BJ (cell line): ENCODE measurements around the gene AK5. TPM values are rescaled to one million over a fixed set of nuclear protein-coding genes. Genes with fewer than 3 reads are reported as not detected.

Source experiments
- CTCF ChIA-PET: fragments of 350-600 bp; formaldehyde crosslinking; extraction: SDS; loops from one replicate; lab custom pipeline; 2021; ENCODE audit warnings: antibody characterized with exemption, inconsistent platforms; lab: Yijun Ruan, JAX
- POLR2A ChIA-PET: fragments of 300-600 bp; sonication (Branson Sonifier 250); formaldehyde crosslinking; extraction: SDS; loops from one replicate; lab custom pipeline; 2021; ENCODE audit warnings: antibody characterized with exemption; lab: Charles Lee
- DNase-seq: peaks from one replicate; pipeline ENCODE4 v3.0.0-alpha.2; 2011; ENCODE audit warnings: low read depth
- H3K27me3 ChIP-seq: 2 replicates; pipeline ENCODE4 v1.6.0; 2011; ENCODE audit warnings: low read length; ENCODE audit not compliant: control insufficient read depth, insufficient read depth
- H3K36me3 ChIP-seq: 2 replicates; pipeline ENCODE4 v1.5.1; 2011; ENCODE audit warnings: low read length; ENCODE audit not compliant: control insufficient read depth, insufficient read depth
- H3K4me3 ChIP-seq: 2 replicates; pipeline ENCODE4 v1.5.1; 2011; ENCODE audit warnings: low read depth, mild to moderate bottlenecking, control low read depth, low read length
- polyA plus RNA-seq: library from polyadenylated mRNA; depleted of rRNA; stranded (reverse); fragments of >200 nt; gene quantifications from 2 replicates; pipeline ENCODE4 v1.2.3, GENCODE V29; 2011
- TF ChIP-seq, protein P1 (sequence below): IDR thresholded peaks from 2 replicates; pipeline ENCODE4 v1.5.1; 2011; ENCODE audit warnings: low read depth, mild to moderate bottlenecking, control low read depth, inconsistent platforms, low read length, moderate library complexity; ENCODE audit not compliant: insufficient read depth

Gene AK5
- polyA plus RNA-seq, 1 experiment: 7.8 TPM

DNA sequence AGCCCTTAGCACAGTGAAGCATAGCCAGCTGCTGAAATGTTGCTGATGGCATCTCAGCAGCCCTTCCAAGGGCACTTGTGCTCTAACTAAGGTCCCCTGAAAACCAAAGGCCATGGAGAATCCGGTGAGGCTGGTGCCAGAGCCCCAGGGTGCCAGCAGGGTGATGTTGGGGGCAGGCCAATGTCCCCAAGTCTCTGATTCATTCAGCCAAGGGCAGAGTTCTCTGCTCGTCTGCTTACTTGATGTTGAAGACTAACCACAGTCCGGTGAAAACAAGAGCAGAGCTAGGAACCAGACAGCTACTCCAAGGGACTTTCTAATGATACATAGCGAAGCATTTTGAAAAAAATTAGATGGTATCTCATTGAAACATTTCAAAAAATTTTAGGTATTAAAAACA is 250.8 kb downstream of the AK5 start:
- TF ChIP-seq, protein P1, sequence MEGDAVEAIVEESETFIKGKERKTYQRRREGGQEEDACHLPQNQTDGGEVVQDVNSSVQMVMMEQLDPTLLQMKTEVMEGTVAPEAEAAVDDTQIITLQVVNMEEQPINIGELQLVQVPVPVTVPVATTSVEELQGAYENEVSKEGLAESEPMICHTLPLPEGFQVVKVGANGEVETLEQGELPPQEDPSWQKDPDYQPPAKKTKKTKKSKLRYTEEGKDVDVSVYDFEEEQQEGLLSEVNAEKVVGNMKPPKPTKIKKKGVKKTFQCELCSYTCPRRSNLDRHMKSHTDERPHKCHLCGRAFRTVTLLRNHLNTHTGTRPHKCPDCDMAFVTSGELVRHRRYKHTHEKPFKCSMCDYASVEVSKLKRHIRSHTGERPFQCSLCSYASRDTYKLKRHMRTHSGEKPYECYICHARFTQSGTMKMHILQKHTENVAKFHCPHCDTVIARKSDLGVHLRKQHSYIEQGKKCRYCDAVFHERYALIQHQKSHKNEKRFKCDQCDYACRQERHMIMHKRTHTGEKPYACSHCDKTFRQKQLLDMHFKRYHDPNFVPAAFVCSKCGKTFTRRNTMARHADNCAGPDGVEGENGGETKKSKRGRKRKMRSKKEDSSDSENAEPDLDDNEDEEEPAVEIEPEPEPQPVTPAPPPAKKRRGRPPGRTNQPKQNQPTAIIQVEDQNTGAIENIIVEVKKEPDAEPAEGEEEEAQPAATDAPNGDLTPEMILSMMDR: no peak
- H3K4me3 ChIP-seq: no peak overlapping the region
- H3K27me3 ChIP-seq: no peaks in the 10 kb centered on the region
- CTCF ChIA-PET: interaction anchor here (0.6 to 2.6 kb wide), 10 partner anchors 9 to 386 kb away, joined by 3 to 14 read pairs (median 4); no protein-coding TSS in a partner anchor
- no peaks in the 10 kb centered on the region for H3K36me3 ChIP-seq
- DNase-seq: no peak
- POLR2A ChIA-PET: no interaction called here

DNA sequence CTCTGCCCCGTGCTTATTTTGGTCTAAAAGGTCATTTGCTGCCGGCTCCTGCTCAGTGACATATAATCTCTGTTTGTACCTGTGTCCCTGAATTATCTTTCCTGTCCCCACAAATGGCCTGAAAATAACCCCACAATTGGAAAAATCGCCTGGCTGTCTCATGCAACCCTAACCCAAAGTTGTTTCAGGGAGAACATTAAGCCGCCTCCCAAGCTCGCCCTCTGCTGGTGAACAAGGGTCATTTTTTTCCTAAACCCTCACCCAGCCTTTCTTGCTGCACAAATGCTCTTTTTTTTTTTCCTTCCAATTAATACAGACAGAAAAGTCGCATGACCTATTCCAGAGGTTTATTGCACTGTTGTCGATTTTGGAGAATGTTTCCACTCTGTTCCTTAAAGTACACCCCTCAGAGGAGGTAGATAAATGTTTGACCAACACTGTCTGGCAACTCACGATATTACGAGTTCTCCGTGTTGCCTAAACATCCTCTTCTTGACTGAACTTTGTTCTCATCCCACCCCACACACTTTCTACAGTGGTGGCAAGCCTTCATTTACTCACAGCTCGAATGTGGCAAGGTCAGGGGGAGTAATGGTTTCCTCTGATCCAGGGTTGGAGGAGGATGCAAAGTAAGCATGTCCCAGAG is 252.0 kb downstream of the AK5 start:
- H3K27me3 ChIP-seq: no peaks in the 10 kb centered on the region
- POLR2A ChIA-PET: interaction anchor here (0.6 kb wide), 2 partner anchors 205 to 387 kb away, joined by 3 to 17 read pairs; no protein-coding TSS in a partner anchor

DNA sequence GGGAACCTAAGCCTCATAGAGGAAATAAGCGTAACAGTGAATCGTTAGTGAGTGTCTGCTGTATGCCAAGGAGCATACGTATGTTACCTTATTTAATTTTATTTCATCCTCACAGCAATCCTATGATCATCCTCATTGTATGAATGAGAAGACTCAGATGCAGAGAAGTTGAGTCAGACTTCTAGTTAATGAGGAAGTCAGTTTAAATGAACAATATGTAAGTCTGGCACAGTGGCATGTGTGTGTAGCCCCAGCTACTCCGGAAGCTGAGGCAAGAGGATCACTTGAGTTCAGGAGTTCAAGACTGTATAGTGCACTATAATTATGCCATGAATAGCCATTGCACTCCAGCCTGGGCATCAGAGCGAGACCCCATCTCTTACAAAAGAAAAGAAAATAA is 252.6 kb downstream of the AK5 start:
- no peaks in the 10 kb centered on the region for H3K27me3 ChIP-seq
- no peaks in the 10 kb centered on the region for H3K36me3 ChIP-seq
- H3K4me3 ChIP-seq: no peak overlapping the region
- TF ChIP-seq, protein P1: no peak
- ChIA-PET CTCF (interaction anchor here (1.6 to 2.5 kb wide), 2 partner anchors 19 to 378 kb away, joined by 6 to 14 read pairs; no protein-coding TSS in a partner anchor), POLR2A (no interaction called here)
- DNase-seq: no peak

More for the DNA sequence above, 252.0 kb downstream of the AK5 start:
- CTCF ChIA-PET: interaction anchor here (0.6 to 2.6 kb wide), 21 partner anchors 10 to 1374 kb away, joined by 3 to 14 read pairs (median 4); partner anchors contain the start of gene PIGK
- TF ChIP-seq, protein P1: peak; percentile 85
- Histone ChIP-seq H3K4me3 (no peak overlapping the region), H3K36me3 (no peaks in the 10 kb centered on the region)
- DNase-seq: no peak

DNA sequence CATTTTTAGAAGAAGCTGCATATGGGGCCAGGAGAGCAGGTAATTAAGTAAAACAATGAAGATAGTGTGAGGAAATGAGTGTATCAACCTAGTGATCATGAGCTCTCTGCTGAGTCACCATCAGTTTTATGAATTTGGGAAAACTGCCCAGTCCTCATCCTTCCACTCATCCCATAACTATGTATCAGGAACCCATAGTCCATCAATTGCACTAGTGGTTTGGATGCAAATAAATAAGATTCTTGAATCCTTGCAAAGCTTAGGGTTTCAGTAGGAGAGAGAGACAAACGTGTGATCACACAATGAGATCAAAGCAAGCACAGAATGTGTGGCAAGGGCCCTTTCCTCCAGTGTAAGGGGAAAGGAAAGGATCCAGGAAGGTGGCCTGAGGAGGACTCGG is 255.0 kb downstream of the AK5 start:
- no peak overlapping the region for H3K4me3 ChIP-seq
- H3K36me3 ChIP-seq: no peaks in the 10 kb centered on the region
- ChIA-PET POLR2A (interaction anchor here (0.5 to 1.2 kb wide), 6 partner anchors 29 to 740 kb away, joined by 3 read pairs; partner anchors contain the start of gene NEXN), CTCF (interaction anchor here (0.6 to 2.0 kb wide), 9 partner anchors 9 to 468 kb away, joined by 3 to 7 read pairs (median 3); partner anchors contain the start of genes DNAJB4 and PIGK)
- DNase-seq: peak; percentile 86
- TF ChIP-seq, protein P1: no peak
- H3K27me3 ChIP-seq: no peaks in the 10 kb centered on the region

DNA sequence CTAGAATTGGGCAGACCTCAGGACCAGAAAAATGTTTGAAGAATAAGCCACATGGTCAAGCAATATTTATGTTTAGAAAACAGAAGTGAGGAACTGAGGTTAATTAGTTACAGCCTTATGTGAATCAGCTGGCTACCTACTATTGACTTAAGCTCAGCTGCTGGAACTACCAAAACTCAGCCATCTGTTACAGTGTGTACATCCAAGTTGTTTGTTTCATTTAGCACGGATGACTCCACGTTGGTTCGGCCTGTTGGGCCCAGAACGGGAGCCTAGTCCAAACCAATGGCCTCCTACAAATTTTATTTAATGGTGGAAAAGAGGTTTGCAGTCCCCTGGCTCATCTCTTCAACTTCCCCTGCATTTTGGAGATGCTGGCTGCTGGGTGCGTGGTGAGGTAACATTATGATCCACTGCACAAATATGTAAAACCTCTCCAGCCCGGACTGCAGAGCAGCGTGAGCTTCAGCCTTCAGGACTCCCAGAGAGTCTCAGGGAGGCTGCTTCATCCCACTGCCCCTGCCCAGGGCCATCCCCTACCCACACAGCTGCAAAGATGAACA is 257.2 kb downstream of the AK5 start:
- Histone ChIP-seq H3K36me3 (no peaks in the 10 kb centered on the region), H3K27me3 (no peaks in the 10 kb centered on the region), H3K4me3 (no peak overlapping the region)
- ChIA-PET CTCF (interaction anchor here (1.0 to 2.0 kb wide), 5 partner anchors 23 to 395 kb away, joined by 3 to 7 read pairs (median 3); partner anchors contain the start of gene ZZZ3), POLR2A (interaction anchor here (0.7 kb wide), 2 partner anchors 329 to 516 kb away, joined by 3 to 10 read pairs; no protein-coding TSS in a partner anchor)
- TF ChIP-seq, protein P1: no peak
- peak; percentile 66 for DNase-seq
